ENCODE measurements around the gene ALDH9A1. TPM values are rescaled to one million over a fixed set of nuclear protein-coding genes. Genes with fewer than 3 reads are reported as not detected.

Gene ALDH9A1
- total RNA-seq, 1 donor from 2014 or later = 63.2 TPM

- Histone ChIP-seq H3K9me3 (replicated peaks) (no peaks in the 10 kb centered on the region), H3K27ac (replicated peaks) (no peak overlapping the region), H3K4me3 (no peak overlapping the region), H3K36me3 (no peaks in the 10 kb centered on the region), H3K27me3 (ENCODE audit: low read depth) (peaks cover 11% of the 10 kb centered on the region), H3K4me1 (no peaks in the 10 kb centered on the region)
- DNase-seq = no peak
- no peak for TF ChIP-seq CTCF (IDR thresholded peaks at IDR 0.05; ENCODE audit: borderline replicate concordance)
- intact Hi-C loops (cut with micrococcal nuclease) = no loop called here
Measured at GRCh38 chr1:165616054-165616612, 82.2 kb downstream of the ALDH9A1 start.

Other genes with a start within 250 kb of the ALDH9A1 start
- gene LRRC52, start 154.6 kb downstream of the ALDH9A1 start, total RNA-seq = 1.8 TPM
- 718 TPM for gene MGST3, start 67.3 kb downstream of the ALDH9A1 start, total RNA-seq
- 51.9 TPM for gene TMCO1, start 70.3 kb upstream of the ALDH9A1 start, total RNA-seq
- gene UCK2, start 129.1 kb upstream of the ALDH9A1 start, total RNA-seq = 9.6 TPM

Measured in left ventricle myocardium inferior (tissue), 1 donor.